Neural crest cell (in vitro differentiated cells): Measurements from ENCODE around the gene PPP2R2C. TPM values are rescaled to one million over a fixed set of nuclear protein-coding genes. Genes with fewer than 3 reads are reported as not detected.

ENCODE experiments used
- DNase-seq: peaks from one replicate; pipeline ENCODE4 v3.0.0; 2021; ENCODE audit warnings: low read depth, mixed read lengths, low spot score
- H3K27ac Mint-ChIP-seq: one replicate; pipeline ENCODE4 v1.8.0; 2021; ENCODE audit warnings: mild to moderate bottlenecking, mixed read lengths; ENCODE audit not compliant: unreplicated experiment
- H3K27me3 Mint-ChIP-seq: 2 replicates; pipeline ENCODE4 v1.8.0; 2021; ENCODE audit warnings: low read depth, mild to moderate bottlenecking, mixed read lengths
- H3K36me3 Mint-ChIP-seq: 2 replicates; pipeline ENCODE4 v1.8.0; 2021; ENCODE audit warnings: low read depth, mild to moderate bottlenecking, mixed read lengths
- H3K4me1 Mint-ChIP-seq: 2 replicates; pipeline ENCODE4 v1.8.0; 2021; ENCODE audit warnings: mixed read lengths
- H3K4me3 Mint-ChIP-seq: one replicate; pipeline ENCODE4 v1.8.0; 2021; ENCODE audit warnings: mild to moderate bottlenecking, mixed read lengths
- H3K9me3 Mint-ChIP-seq: 2 replicates; pipeline ENCODE4 v1.8.0; 2021; ENCODE audit warnings: mixed read lengths
- CTCF ChIP-seq: fragments of 200-600 bp; sonication (generic); conservative IDR thresholded peaks from 2 replicates; pipeline ENCODE4 v1.5.0; 2021; ENCODE audit warnings: antibody characterized with exemption, mild to moderate bottlenecking
- total RNA-seq: library from RNA; stranded (reverse); gene quantifications from 2 replicates; pipeline ENCODE4 v1.2.1, GENCODE V29; 2021

Gene PPP2R2C
- total RNA-seq, 1 donor from 2014 or later, result 0.35 TPM

GRCh38 chr4:6338951-6339817, 133.2 kb downstream of the PPP2R2C start:
- no peak for DNase-seq
- Mint-ChIP-seq H3K4me1 (peaks cover 18% of the 10 kb centered on the region), H3K9me3 (no peaks in the 10 kb centered on the region), H3K27ac (no peak overlapping the region), H3K27me3 (peaks cover 37% of the 10 kb centered on the region), H3K4me3 (no peak overlapping the region), H3K36me3 (no peaks in the 10 kb centered on the region)
- TF ChIP-seq CTCF, result no peak

- Mint-ChIP-seq H3K27ac (no peak overlapping the region), H3K36me3 (no peaks in the 10 kb centered on the region), H3K9me3 (no peaks in the 10 kb centered on the region), H3K4me3 (no peak overlapping the region), H3K27me3 (peaks cover 37% of the 10 kb centered on the region), H3K4me1 (peaks cover 18% of the 10 kb centered on the region)
- TF ChIP-seq CTCF, result no peak
- no peak for DNase-seq
Observed at GRCh38 chr4:6338175-6338950, 134.1 kb downstream of the PPP2R2C start.

GRCh38 chr4:6337331-6337935, 135.0 kb downstream of the PPP2R2C start:
- H3K4me1 Mint-ChIP-seq, result peaks cover 18% of the 10 kb centered on the region
- H3K36me3 Mint-ChIP-seq, result no peaks in the 10 kb centered on the region
- no peak for DNase-seq
- no peak overlapping the region for H3K27ac Mint-ChIP-seq
- H3K4me3 Mint-ChIP-seq, result no peak overlapping the region
- no peaks in the 10 kb centered on the region for H3K9me3 Mint-ChIP-seq
- peaks cover 35% of the 10 kb centered on the region for H3K27me3 Mint-ChIP-seq
- TF ChIP-seq CTCF, result no peak

- no peak for TF ChIP-seq CTCF
- Mint-ChIP-seq H3K4me3 (no peak overlapping the region), H3K27me3 (peaks cover 35% of the 10 kb centered on the region), H3K27ac (no peak overlapping the region), H3K4me1 (peaks cover 12% of the 10 kb centered on the region), H3K36me3 (no peaks in the 10 kb centered on the region), H3K9me3 (no peaks in the 10 kb centered on the region)
- DNase-seq, result no peak
Observed at GRCh38 chr4:6336166-6336565, 136.2 kb downstream of the PPP2R2C start.

GRCh38 chr4:6335040-6335590, 137.3 kb downstream of the PPP2R2C start:
- no peak overlapping the region for H3K27ac Mint-ChIP-seq

More at GRCh38 chr4:6335040-6335590, 137.3 kb downstream of the PPP2R2C start:
- peaks cover 12% of the 10 kb centered on the region for H3K4me1 Mint-ChIP-seq
- no peaks in the 10 kb centered on the region for H3K36me3 Mint-ChIP-seq
- H3K9me3 Mint-ChIP-seq, result no peaks in the 10 kb centered on the region
- H3K4me3 Mint-ChIP-seq, result no peak overlapping the region
- no peak for DNase-seq
- peaks cover 33% of the 10 kb centered on the region for H3K27me3 Mint-ChIP-seq
- peak; percentile 20 for TF ChIP-seq CTCF
